HG02678 (cell line): ENCODE data around the gene EN1.

Experiments
- ATAC-seq: cut with Tn5 transposase; IDR thresholded peaks from one replicate; pipeline ENCODE4 v1.9.1; 2021; ENCODE audit warnings: mild to moderate bottlenecking, moderate library complexity; ENCODE audit not compliant: unreplicated experiment

EN1 gene

DNA sequence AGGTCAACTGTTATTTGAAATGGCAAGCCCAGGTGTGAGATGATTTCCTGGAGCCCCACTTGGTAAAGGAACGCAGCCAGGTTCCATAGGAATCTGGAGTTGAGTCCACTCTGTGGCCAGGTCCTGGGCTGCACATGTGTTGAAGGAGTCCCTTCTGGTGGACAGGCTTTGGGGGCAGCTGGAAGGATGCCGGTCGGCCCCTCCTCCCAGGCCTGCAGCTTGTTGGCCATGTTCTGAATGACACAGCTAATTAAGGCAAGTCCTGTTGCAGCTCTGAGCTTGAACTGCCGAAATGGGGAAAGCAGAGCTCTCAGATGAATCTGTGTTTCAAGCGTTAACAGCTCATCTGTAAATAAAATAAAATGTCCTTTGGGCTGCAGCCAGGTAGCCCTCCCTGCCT lies 23.8 kb downstream of the EN1 start:
- no peak for ATAC-seq

DNA sequence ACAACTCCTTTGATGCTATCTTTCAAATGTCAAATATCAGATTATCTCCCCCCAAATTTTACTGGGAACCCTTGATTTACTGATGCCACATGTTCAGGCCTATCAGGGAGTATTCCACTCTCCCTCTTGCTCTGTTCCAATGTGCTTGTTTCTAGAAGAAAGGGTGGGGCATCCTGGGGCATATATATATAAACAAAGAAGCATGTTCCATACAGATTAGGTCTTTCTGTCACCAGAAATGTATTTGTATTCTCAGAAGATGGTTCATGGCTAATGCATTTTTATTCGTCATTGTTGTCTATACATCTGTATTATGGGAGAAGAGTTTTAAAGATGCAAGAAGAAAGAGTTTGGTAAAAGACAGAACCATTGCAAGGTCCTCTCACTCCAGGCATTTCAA lies 24.9 kb downstream of the EN1 start:
- no peak for ATAC-seq

DNA sequence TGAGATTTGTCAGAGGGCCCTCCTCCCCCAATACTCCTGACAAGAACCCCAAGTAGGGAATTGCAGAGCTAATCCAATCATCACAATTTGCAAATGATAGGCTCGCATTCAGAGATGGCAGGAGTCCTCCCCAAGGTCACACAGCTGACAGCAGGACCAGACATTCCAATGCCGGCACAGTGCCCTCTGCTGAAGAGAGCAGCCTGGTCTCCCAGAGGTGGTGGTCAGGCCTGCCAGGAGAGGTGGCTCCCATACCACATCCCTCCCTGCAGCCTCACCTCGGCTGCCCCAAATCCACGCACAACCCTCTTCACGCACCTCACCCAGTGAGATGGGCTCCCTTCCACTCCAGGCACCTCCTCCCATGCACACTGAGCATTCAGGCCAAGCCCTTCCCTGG lies 25.4 kb downstream of the EN1 start:
- no peak for ATAC-seq

DNA sequence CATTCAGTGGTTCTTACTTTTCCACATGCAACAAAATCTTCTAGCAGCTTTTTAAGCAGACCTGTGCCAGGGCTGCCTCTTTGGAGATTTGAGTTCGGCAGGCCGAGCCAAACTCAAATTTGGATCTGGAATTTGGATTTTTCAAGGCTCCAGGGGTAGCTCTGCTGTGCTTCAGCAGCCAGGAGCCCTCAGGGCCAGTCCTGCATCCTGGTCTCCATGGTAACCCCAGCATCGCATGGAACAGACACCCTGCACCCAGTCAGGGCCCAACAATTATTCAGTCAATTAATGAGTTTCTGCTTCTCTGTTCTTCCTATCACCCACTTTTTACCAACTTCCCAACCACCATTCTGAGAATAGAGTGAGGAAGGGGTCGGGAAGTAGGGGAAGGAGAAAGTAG lies 30.0 kb downstream of the EN1 start:
- no peak for ATAC-seq

DNA sequence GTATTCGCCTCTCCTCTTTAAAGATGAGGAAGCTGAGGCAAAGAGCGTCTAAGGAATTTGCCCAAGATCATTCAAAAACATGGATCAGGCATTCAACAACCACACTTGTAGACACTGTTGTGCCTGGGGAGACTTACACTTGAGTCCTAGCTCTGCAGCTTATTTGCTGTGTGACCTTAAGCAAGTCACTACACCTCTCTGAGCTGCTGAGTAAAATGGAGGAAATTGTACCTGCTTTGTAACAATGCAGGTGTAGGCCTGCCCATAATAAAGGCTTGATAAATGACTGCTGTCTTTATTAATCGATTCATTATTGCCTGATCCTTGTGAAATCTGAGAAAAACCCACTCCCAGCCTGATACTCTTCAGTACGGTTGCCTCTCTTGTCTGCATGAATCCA lies 30.8 kb downstream of the EN1 start:
- no peak for ATAC-seq

DNA sequence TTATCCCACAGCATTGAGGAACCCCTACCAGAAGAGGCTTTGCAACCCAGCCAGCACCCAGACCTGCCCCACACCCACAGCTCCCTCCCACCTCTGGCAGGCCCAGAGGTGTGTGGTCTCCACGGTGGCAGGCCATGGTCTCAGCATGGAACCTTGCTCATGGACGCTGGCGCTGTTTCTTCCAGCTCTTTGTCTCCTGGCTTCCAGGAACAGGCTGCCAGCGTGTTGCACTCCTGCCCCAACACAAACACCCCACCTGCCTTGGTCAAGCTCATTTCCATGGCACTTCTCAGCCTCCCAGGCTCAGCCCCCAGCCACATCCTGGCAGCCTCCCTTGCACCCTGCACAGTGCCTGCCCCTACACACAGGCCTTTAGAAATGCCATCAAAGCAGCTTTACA lies 31.7 kb downstream of the EN1 start:
- ATAC-seq, result no peak

DNA sequence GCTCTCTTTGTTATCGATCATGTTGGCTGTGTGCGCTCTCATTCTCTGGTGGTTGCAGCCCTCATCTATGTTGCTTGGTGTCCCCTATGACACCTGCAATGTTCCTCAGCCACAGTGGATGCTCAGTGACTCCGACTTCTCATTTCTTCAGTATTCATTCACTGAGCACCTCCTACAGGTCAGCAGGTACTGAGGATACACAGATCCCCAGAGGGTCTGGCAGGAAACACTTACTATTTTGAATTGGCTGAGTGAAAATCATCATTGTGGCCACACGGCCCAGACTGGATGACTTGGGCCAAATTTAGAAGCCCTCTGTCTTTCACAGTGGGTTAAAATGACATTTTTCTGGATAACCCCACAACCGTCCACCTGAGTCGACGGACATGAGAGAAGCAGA lies 32.1 kb downstream of the EN1 start:
- no peak for ATAC-seq

DNA sequence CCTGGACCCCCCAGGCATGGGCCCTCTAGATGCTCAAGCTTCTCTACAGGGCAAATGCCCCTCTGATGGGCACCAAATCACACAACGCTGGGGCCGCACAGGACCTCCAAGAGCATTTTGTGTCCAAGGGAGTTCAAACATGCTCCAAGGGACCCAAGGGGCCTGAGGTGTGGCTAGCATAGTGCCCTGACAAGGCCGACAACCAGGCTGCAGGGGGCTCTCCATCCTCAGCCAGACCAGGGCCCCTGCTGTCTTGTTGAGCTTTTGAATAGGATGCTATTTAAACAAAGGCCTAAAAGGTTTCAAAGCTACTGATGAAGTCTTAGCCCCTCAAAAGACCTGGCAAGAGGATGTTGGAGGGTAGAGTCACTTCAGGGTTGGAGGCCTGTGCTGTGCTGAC lies 33.1 kb downstream of the EN1 start:
- ATAC-seq, result no peak

DNA sequence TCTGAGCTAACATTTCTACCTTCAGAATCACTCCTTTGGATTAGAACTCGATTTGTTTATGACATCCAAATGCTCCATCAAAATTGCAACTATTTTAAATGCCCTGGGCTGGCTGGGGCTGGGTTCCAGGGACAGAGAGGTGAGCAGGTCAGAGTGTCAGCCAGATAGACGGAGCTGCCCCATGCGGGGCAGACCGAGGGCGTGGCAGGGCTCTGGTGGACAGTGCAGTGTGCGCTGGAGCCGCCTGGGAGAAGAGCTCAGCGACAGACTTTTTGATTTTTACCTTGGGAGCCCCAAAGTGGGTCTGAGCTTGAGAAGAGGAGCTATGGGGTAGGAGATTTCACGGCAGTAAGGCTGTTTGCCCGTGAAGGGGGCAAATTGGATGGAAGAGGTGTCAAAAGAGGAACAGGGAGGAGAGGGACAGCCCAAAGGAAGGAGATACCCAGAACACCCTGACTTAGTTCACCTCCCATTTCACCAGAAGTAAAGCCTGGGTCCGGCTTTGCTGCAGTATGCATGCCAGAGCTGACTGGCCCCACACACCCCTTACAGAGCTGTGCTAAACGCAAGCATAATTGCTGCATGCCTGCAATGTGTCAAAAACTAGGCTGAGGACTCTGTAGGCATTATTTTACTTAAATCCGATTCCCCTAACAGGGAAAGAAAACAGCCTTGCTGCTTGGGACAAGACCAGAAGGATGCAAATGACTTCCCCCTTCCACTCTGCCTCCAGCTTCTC lies 33.7 kb downstream of the EN1 start:
- no peak for ATAC-seq

DNA sequence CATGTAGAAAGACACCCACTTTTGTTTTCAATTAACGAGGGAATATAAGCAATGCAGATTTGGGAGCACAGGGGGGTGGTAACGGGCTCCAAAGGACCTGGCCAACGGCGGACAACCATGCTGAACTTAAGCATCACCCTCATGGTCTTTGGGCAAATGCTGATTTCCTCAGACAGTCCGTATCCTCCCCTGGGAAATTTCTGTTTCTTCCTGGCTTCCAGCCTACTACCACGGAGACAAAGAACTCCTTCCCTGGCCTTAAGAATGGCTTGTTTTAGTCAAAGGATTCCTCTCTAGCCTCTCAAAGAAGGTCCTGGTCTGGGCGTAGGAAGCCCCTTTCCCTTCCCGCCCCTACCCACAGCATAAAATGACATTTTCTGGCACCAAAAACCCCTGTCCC lies 34.3 kb downstream of the EN1 start:
- no peak for ATAC-seq

DNA sequence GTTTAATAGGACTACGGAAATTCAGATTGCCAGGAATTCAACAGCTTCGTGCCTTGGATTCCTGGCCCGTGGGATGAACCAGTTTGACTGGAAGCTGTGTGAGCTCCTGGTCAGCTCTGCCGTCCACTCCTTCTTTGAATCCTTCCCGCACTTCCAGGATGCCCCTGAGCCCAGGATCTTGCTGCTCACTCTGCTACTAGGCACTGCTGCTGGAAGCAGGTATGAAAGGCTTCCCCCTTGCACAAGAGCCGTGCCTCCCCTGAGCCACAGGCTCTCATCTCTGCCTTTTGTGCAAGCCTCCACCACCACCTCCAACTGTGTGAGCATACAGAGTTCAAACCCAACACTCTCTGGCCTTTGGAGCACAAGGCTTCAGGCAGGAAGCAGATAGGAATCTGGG lies 34.9 kb downstream of the EN1 start:
- ATAC-seq, result no peak

DNA sequence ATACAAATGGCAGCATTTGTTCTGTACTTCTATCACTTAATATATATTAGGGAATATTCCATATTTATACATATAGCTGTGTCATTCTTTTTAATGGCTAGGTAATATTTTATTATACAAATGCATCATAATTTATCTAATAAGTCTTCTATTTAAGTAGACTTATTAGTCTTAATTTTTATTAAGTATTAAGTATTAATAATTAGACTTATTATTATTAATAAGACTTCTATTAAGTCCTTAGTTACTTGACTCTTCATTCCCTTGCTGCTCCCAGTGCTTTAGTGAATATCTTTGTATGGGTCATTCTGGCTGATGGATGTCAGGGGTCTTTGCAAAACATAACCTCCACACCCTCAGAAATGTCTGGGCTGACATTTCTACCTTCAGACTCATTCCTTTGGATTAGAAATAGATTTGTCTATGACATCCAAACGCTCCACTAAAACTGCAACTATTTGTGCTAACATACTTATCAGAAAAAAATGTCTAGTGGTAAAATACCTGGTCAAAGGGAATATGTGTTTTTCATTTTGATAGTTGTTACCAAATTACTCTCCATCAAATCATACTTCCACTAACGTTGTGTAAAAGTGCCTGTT lies 35.8 kb downstream of the EN1 start:
- no peak for ATAC-seq

DNA sequence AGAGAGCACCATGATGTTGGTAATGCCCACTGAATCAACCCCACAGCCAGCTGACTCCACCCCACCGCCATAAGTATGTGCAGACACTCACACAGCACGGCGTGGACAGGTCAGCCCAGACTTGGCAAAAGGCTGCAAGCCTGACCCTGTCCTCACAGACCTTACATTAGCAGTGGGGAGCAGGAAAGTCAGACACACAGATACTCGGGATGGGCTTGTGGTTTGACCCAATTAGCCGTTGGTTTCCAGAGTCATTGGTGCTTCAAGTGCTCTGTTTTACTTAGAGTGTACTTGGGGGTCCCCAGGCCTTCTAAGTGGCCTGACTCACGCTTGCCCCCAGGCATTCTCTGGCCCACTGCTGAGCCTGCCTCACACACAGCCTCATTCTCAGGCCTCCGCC lies 36.7 kb downstream of the EN1 start:
- no peak for ATAC-seq

DNA sequence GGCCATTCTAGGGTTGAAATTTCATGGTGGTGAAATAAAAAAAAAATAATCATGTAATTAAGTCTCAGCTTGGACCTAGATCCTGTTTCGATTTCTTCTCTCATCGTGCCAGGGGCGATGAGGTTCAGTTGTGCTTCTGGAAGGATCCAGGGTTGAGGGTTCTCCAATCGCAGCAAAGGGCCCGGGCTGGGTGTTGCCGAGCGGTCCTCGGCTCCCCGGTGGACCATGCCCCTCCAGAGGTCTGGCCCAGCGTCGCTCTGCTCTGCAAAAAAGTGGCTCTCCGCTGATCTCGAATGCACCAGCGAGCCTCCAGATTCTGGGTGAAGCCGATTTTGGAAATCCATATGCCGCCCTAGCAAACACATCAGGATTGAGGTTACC lies 39.0 kb downstream of the EN1 start:
- ATAC-seq, result no peak

DNA sequence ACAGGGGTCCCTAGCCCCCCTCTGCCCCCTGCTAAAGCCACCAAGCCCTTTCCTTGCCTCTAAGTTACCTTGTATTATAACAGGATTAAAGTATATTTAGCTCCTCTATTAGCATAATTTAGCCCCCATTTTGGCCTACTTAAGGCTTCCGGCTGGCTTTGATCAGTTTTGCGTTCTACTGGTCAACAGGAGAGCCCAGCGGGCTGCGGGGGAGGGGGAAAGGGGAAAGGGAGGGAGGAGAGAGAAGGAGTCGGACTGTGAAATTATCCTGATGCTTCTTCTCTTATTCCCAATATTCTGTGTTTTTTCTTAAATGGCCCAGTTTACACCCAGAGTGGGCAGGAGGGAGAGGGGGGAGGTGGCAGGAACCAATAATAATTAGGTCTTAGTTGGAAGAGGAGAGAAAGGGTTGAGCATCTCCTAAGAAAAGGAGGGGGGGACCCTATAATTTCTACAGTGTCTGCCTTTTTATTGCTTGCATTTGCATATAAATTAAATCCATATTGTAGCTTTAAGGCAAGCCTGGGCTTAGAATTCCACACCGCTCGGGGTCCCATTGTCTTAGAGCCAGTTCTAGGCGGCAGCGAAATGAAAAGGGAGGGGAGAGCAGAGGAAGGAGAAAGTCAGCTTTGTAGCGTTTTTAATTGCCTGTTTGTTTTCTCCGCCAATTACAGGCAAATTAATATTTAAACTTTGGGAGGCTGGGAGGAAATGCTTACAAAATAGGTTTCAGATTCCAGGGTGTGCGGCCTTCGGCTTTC lies 39.6 kb downstream of the EN1 start:
- no peak for ATAC-seq

DNA sequence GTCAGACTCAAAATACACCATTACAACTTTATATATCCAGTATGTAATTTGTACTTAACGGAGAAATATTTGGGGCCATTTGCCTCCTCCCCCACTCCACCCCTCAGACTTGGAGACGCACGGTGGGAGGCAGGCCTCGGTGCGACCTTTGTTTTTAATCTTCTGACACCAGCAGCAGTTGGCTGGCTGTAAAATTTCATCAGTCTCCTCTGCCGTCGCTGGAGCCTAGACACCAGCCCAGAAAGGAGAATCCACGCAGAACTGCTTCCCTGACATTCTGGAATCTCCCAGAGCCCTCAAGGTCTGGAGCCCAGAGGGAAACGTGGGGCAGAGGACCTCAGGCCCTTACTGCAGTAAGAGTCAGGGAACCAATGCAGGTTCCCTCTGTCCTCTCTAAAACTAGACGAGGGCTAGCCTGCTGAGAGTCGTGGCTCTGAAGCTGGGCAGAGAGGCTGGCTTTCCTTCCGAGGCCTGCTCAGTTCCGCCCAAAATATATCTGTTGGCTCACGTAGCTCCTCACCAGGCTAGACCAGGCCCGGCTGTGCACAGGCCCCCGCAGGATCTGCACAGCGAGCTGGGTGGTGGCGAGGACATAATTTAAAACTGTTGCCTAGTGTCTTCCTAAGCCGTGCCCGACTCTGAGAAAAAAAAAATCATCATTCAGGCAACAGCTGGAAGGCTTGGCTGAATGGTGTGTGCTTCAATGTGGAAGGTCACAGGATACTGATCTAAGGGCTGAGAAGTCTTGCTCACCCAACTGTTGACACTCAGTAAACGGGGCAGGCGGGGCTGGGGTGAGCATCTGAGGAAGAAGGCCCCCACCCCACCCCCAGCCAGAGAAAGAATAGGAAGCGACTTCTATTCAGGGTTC lies 40.4 kb downstream of the EN1 start:
- ATAC-seq, result no peak

DNA sequence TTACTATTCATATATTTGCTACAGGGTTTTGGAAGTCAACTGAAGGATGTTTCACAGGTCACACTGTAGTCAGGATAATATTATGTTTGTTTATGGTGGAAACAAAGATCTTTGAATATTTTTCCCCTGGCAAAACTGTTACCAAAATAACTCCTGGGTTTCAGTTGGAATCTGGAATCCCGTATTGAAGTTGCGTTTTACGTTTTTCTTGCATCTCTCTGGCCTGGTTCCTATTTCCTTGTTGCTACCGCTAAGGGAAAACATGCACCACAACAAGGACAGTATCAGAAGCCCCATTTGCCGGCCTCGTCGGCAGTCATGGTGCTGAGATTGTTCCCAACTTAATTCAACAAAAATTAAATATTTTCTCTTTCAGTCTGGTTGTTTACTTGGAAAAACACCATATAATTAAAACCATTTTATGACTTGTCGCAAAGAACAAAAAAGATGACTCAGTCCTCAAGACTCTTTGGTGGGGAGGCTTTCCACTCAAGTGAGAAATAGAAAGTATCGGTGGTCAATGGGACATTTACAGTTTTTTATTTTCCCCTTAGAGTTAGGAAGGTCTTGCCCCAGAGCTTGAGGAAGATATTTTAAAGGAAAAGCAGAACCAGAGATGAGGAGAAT lies 42.3 kb downstream of the EN1 start:
- ATAC-seq, result no peak

DNA sequence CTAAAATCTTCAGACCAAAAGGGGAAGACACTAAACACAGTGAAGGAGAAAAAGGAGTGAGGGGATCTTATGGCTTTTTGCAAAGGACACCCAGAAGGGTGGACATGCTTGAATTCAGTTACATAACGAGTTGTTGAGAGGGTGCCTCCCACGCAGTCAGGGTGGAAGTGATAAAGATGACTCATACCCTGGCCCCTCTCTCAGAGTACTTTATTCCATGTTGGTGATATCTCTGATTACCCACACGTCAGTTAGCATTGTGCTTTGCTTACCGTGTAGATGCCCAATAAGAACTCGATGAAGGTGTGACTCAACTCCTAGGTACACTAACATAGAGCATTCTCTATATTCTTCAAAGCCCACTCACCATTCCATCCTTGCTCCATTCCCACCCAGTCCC lies 44.4 kb downstream of the EN1 start:
- no peak for ATAC-seq

DNA sequence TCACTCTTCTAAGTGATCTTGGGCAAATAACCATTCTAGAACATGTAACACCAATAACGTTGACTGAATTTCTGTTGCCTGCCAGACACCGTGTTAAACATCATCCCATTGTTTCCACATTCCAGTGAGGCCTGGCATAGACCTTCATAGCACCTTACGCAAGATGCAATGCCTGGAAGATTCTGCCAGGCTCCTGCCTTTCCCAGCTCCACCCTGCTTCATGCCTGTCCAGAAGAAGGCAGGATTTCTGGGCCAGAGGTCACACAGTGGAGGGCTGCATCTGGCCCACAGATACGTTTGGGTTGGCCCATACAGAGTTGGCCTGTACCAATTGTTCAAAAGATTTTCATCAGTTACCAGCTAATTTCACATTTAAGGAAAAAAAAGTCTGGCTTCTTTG lies 46.3 kb downstream of the EN1 start:
- no peak for ATAC-seq

DNA sequence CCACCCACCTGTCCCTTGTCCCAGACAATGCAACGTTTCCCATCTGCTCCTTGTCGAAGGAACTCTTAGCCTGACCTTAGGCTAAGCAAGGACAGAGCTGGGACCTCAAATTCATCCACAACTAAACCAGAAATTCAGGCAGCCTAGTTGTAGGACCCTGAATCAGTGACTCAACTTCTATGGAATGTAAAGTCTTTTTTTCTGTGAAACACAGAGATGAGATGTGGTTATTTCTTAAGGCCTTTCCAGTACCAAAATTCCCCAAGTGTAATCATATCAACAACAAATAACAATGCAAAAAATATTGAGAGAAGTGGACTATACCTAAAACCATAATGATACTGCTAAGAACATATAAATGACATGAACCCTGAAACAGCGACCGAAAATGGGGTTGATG lies 46.7 kb downstream of the EN1 start:
- no peak for ATAC-seq

DNA sequence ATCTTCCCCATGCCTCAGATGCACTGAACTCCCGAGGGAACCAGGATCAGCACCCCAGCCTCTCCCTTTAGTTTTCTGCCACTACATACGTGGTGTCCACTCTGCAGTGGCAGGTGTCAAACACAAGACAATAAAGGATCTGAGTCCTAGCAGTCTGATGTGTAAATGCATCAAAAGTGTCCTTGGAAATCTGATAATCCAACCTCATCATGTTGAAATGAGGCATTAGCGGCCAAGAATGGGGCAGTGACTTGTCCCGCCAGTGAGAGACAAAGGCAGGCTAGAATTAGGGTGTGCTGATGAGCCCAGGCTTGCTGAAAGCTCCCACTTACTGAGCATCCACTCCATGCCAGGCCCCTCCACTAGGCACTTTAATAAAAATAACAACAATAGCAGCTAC lies 52.9 kb downstream of the EN1 start:
- ATAC-seq, result no peak
